ENCODE measurements around the gene CDYL. TPM values are rescaled to one million over a fixed set of nuclear protein-coding genes. Genes with fewer than 3 reads are reported as not detected.

Gene CDYL
- total and polyA plus RNA-seq, 7 donors = 10.0 to 30.0 (median 19.9) TPM

GRCh38 chr6:4950836-4951533 is 174.8 kb downstream of the CDYL start:
- H3K4me3 ChIP-seq = no peak overlapping the region
- no peak overlapping the region for H3K27ac ChIP-seq
- 87 to 89% (median 88%) methylated on average over 14 of the region's 14 CpGs for WGBS, 3 donors
- H3K4me1 ChIP-seq = no peaks in the 10 kb centered on the region
- TF ChIP-seq, protein P1, sequence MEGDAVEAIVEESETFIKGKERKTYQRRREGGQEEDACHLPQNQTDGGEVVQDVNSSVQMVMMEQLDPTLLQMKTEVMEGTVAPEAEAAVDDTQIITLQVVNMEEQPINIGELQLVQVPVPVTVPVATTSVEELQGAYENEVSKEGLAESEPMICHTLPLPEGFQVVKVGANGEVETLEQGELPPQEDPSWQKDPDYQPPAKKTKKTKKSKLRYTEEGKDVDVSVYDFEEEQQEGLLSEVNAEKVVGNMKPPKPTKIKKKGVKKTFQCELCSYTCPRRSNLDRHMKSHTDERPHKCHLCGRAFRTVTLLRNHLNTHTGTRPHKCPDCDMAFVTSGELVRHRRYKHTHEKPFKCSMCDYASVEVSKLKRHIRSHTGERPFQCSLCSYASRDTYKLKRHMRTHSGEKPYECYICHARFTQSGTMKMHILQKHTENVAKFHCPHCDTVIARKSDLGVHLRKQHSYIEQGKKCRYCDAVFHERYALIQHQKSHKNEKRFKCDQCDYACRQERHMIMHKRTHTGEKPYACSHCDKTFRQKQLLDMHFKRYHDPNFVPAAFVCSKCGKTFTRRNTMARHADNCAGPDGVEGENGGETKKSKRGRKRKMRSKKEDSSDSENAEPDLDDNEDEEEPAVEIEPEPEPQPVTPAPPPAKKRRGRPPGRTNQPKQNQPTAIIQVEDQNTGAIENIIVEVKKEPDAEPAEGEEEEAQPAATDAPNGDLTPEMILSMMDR (IDR thresholded peaks at IDR 0.05) = no peak
- H3K27me3 ChIP-seq (ENCODE audit: insufficient read depth in 3 of 3, low read length in 2 of 3) = no peaks in the 10 kb centered on the region
- ATAC-seq = no peak
- H3K36me3 ChIP-seq (ENCODE audit: insufficient read depth in 1 of 2, low read depth in 1 of 2) = peaks cover 0 to 49% of the 10 kb centered on the region in 2 donors
- intact Hi-C loops (cut with DNase I) = no loop called here
- H3K9me3 ChIP-seq = no peaks in the 10 kb centered on the region
- no peak for DNase-seq

GRCh38 chr6:4953440-4953839 is 177.2 kb downstream of the CDYL start:
- peaks cover 6% of the 10 kb centered on the region for H3K4me1 ChIP-seq
- no peak overlapping the region for H3K27ac ChIP-seq
- TF ChIP-seq, protein P1 (IDR thresholded peaks at IDR 0.05) = no peak
- 95 to 98% (median 95%) methylated on average over 12 of the region's 12 CpGs for WGBS, 3 donors
- H3K9me3 ChIP-seq = no peaks in the 10 kb centered on the region
- H3K27me3 ChIP-seq (ENCODE audit: insufficient read depth in 3 of 3, low read length in 2 of 3) = no peaks in the 10 kb centered on the region
- ATAC-seq (no peak), DNase-seq (no peak)
- no peak overlapping the region for H3K4me3 ChIP-seq
- H3K36me3 ChIP-seq (ENCODE audit: insufficient read depth in 1 of 2, low read depth in 1 of 2) = peaks cover 0 to 50% of the 10 kb centered on the region in 2 donors
- intact Hi-C loops (cut with DNase I) = no loop called here

DNA sequence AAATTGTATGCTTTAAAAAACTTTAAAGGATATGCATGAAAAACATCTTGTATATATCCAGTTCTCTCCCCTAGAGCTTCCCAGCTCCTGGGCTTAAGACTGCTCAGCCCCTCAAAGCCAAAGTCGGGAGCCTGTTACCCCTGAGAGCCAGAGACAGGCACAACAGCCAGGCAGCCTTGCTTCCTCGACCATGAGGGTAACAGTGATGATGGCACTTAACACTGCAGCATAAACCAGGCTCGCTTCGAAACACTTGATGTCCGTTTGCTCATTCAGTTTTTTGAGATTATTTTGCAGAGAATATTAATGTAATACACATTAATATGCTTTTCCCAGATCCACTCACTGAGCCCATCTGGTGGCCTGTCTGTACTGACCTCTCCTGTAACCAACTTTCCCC is 180.4 kb downstream of the CDYL start:
- WGBS, 3 donors = 75 to 91% (median 81%) methylated on average over 5 of the region's 5 CpGs
- DNase-seq (no peak), ATAC-seq (peak in 1 of 4 donors; percentile 21)
- TF ChIP-seq, protein P1 (IDR thresholded peaks at IDR 0.05) = no peak
- Histone ChIP-seq H3K36me3 (ENCODE audit: insufficient read depth in 1 of 2, low read depth in 1 of 2) (peaks cover 0 to 40% of the 10 kb centered on the region in 2 donors), H3K27me3 (ENCODE audit: insufficient read depth in 3 of 3, low read length in 2 of 3) (no peaks in the 10 kb centered on the region), H3K9me3 (no peaks in the 10 kb centered on the region), H3K27ac (no peak overlapping the region), H3K4me1 (peaks cover 6% of the 10 kb centered on the region), H3K4me3 (no peak overlapping the region)
- intact Hi-C loops (cut with DNase I) = no loop called here

GRCh38 chr6:4957521-4958231 is 181.5 kb downstream of the CDYL start:
- ATAC-seq = peak; percentile 61 to 85 (median 74)
- WGBS, 3 donors = 45 to 54% (median 48%) methylated on average over 9 of the region's 9 CpGs

More at GRCh38 chr6:4957521-4958231, 181.5 kb downstream of the CDYL start:
- Histone ChIP-seq H3K27me3 (ENCODE audit: insufficient read depth in 3 of 3, low read length in 2 of 3) (no peaks in the 10 kb centered on the region), H3K27ac (no peak overlapping the region), H3K9me3 (no peaks in the 10 kb centered on the region), H3K4me1 (peaks cover 6% of the 10 kb centered on the region), H3K4me3 (no peak overlapping the region), H3K36me3 (ENCODE audit: insufficient read depth in 1 of 2, low read depth in 1 of 2) (peaks cover 0 to 33% of the 10 kb centered on the region in 2 donors)
- no peak for DNase-seq
- intact Hi-C loops (cut with DNase I) = no loop called here
- TF ChIP-seq, protein P1 (IDR thresholded peaks at IDR 0.05) = peak; percentile 24
